ENCODE results near the gene AHSA1.
"Not testable (repeated sequence)": the region's sequence is repeated elsewhere in the genome, so short reads cannot be mapped to it uniquely, and the experiment has no call there.

Gene AHSA1

GRCh38 chr14:77457522-77458248 is at the start of gene AHSA1, which contains the start of gene VIPAS39:
TSS of gene AHSA1 (plus strand) at chr14:77458093. CDS start at chr14:77458190, 97 bp downstream.
TSS of gene VIPAS39 (minus strand) at chr14:77457601. CDS start at chr14:77454102, 3,499 bp downstream.
- TF ChIP-seq CTCF (conservative IDR thresholded peaks at IDR 0.05; ENCODE audit: low read length): no peak
- DNase-seq (ENCODE audit: low read depth): peak; percentile 99
- H3K4me3 ChIP-seq (ENCODE audit: low read length): peak within 1 kb of the TSS; percentile 90

GRCh38 chr14:77409131-77409533 is 48.8 kb upstream of the AHSA1 start:
- TF ChIP-seq CTCF (conservative IDR thresholded peaks at IDR 0.05; ENCODE audit: low read length): no peak; the same call in 1 of the 2 replicates
- no peak for DNase-seq (ENCODE audit: low read depth)
- H3K4me3 ChIP-seq (ENCODE audit: low read length): no peak overlapping the region

- H3K4me3 ChIP-seq (ENCODE audit: low read length); DNase-seq (ENCODE audit: low read depth): not testable (repeated sequence)
These were observed 42.4 kb upstream of the AHSA1 start for GRCh38 chr14:77415403-77416030.

DNA sequence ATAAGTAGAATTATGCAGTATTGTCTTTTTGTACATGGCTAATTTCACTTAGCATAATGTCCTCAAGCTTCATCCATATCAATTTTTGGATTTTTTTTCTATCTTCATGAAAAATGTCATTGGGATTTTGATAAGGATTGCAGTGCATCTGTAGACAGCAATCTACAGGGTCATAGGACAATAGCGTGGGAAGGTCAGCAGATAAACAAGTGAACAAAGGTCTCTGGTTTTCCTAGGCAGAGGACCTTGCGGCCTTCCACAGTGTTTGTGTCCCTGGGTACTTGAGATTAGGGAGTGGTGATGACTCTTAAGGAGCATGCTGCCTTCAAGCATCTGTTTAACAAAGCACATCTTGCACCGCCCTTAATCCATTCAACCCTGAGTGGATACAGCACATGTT is 41.8 kb upstream of the AHSA1 start:
- not testable (repeated sequence) for H3K4me3 ChIP-seq (ENCODE audit: low read length); DNase-seq (ENCODE audit: low read depth)

GRCh38 chr14:77416836-77417235 is 41.1 kb upstream of the AHSA1 start:
- TF ChIP-seq CTCF (conservative IDR thresholded peaks at IDR 0.05; ENCODE audit: low read length): no peak
- no peak overlapping the region for H3K4me3 ChIP-seq (ENCODE audit: low read length)
- DNase-seq (ENCODE audit: low read depth): no peak

- DNase-seq (ENCODE audit: low read depth): peak; percentile 39
- no peak for TF ChIP-seq CTCF (conservative IDR thresholded peaks at IDR 0.05; ENCODE audit: low read length)
- H3K4me3 ChIP-seq (ENCODE audit: low read length): no peak overlapping the region
These were observed 36.7 kb upstream of the AHSA1 start for GRCh38 chr14:77421201-77421600.

- no peak for TF ChIP-seq CTCF (conservative IDR thresholded peaks at IDR 0.05; ENCODE audit: low read length)
- no peak for DNase-seq (ENCODE audit: low read depth)
- H3K4me3 ChIP-seq (ENCODE audit: low read length): no peak within 1 kb of the TSS
These were observed 34.5 kb upstream of the AHSA1 start, which contains the start of gene NOXRED1 for GRCh38 chr14:77423423-77423822. TSS of gene NOXRED1 (minus strand) at chr14:77423523. CDS start at chr14:77422889, 634 bp downstream.

- no peak overlapping the region for H3K4me3 ChIP-seq (ENCODE audit: low read length)
- TF ChIP-seq CTCF (conservative IDR thresholded peaks at IDR 0.05; ENCODE audit: low read length): no peak
These were observed 33.0 kb upstream of the AHSA1 start for GRCh38 chr14:77424862-77425261.

More at GRCh38 chr14:77424862-77425261, 33.0 kb upstream of the AHSA1 start:
- no peak for DNase-seq (ENCODE audit: low read depth)
